NK-92 treated with Interleukin-12 subunit alpha and Interleukin-12 subunit beta, amount 100 ng/mL, for 24 hours (cell line): Measurements from ENCODE around the gene SMC1B.

Source experiments
- DNase-seq: peaks from one replicate; lab custom pipeline; 2025; lab: John Stamatoyannopoulos, UW

SMC1B gene

DNA sequence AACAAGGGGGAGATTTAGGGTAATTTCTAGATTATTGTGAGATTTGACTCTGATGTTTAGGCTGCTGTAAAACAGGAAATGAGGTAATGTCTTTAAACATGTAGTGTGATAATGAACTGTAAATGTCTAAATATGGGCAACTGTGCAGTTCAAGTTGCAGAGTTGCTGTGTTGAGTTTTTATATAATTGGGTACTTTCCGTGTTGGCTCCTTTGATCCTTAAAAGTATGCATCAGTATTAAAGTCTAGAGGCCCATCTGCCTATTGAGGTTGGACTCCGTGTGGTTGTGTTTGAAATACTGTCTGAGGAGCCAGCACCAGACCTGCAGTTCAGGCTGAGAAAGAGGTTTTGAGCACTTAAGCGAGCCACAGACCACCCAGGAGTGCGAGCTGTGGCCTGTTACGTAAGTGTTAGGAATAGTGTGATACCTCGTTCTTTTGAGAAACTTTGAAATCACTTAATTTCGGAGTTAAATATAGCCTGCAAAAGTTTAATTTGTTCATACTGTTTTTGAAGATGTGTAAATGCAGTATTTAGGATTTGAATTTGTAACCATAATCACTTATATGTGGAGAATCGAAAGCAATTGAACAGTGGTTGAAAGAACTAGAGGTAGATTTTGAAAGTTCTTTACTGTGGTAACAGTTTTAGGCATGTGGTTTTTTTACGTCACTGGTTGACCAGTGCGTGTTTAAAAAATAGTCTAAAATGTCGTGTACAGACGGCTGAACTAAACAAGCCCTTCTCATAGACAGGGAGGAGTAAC is 94.7 kb downstream of the SMC1B start:
- peak; percentile 54 for DNase-seq

DNA sequence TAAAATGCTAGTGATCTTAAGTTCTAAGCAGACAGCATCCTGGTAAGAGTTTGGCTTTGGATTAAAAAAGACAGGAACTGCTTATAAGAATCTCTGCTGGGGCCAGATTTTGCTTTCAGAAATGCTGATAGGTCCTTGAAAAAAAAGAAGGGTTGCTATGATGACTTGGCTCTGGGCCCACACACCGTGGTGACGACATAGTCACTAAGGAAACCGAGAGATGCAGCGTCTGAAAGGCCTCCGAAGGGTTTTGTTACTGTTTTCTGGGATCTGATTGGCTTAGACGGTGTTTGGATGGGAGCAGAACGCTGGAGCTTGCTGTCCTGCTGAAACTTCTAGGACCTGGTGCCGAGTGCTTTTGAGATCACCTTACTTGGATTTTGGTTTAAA is 95.2 kb downstream of the SMC1B start:
- DNase-seq, result peak; percentile 64

DNA sequence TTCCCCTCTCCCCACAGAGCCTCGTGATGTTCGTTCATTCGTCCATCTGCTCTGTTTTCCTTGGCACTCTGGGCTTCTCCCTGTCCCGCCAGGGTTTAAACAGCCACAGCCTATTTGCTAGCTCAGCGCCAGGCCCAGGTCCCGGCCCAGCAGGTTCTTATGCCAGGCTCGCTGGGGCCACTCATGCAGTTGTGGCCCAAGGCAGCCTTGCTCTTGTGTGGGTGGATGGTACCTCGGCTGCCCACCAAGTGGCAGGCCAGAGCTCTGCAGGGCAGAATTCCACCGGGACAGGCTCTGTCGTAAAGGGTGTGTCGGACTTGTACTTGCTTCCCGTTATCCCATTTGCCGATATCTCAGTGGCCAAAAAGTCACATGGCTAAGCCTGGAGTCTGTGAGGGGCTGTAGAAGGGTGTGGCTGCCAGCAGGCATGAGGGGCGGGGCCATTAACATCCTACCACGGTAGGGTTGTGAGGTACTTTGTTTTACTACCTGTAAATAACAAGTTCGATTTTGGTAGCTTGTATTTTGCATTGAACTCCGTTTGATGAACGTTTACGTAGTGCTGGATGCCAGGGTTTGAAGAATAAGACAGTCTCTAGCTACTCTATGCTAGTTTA is 95.7 kb downstream of the SMC1B start:
- DNase-seq, result no peak

DNA sequence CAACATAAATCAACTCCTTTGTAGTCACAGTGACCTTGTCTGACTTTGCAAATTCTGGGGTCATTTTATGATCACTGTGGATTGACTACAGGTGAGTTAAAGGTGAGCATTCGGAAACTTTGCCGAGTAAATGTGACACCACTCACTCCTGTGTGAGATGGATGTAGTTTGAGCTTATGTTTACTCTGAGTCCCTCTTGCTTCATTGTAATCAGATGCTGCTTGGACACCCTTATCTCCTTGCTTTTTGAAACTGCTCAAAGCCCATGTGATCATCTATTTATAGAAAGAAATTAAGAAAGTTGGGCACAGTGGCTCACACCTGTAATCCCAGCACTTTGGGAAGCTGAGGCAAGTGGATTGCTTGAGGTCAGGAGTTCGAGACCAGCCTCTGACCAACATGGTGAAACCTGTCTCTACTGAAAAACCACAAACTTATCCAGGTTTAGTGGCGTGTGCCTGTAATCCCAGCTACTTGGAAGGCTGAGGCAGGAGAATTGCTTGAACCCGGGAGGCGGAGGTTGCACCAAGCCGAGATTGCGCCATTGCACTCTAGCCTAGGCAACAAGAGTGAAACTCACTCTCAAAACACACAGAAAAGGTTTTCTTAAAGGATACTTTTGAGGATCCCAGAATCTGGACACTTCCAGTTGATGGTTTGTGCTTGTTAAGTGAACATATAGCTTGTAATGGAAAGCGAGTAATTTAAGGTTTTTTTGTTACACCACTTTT is 96.4 kb downstream of the SMC1B start:
- no peak for DNase-seq

DNA sequence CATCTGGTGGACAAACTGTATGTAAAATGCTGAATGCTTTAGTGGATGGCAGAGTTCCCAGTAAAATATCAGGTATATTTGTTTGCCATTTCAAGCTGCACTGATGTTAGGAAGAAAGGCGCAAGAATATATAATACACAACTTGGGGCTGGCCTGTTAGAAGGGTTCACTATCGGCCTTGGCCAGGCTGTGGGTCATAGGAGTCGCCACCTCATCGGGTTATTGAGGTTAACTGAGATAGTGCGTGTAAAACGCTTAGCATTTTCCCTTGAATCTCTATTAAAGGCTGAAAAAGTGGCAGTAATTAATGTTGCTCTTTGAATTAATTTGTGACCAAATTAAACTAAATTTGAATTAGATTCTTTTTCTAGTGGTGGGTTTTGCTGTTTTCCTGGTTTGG is 98.6 kb downstream of the SMC1B start:
- no peak for DNase-seq

DNA sequence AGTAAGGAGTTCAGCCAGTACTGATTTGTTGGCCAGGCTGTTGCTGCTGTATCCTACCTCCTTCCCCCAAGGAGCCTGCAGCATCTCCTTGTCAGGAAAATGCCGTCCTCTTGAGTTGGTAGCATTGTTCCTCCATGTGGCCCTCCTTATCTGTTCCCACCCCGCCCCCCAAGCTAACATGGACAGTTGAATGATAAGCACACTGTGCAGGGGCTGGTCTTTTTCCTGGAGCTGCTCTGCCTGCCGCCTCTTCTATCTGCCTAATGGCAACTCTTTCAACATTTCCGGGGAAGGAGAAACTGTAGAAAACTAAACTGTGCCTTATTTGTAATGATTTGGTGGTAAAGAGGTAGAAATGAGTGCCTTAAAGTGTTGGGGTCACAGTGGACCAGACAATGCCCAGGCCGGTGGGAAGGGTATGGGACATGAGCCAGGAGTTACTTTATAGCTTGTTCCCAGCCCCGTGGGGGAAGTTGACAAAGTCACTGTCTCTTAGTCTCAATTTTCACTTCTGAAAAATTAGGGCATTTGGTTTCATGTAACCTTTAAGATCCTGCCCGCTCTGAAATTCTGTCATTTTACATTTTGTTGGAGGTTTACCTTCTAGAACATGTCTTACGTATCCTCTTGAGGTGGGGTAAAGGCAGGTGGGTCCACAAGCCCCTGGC is 99.2 kb downstream of the SMC1B start:
- DNase-seq, result no peak

DNA sequence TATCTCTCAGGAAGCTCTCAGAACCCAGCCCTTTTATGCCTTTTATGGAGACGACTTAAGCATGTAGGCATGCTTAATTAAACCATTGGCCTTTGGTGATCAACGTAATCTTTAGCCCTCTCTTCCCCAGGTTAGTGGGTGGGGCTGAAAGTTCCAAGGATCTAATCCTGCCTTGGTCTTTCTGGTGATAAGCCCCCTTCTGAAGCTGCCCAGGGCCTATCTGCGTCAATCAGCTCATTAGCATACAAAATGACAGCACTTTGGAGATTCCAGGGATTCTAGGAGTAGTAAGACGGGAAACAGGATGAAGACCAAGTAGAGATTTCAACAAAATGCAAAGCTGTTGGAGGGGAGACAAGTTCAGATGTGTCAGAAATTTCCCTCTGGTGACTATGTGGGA is 100.5 kb downstream of the SMC1B start:
- no peak for DNase-seq

DNA sequence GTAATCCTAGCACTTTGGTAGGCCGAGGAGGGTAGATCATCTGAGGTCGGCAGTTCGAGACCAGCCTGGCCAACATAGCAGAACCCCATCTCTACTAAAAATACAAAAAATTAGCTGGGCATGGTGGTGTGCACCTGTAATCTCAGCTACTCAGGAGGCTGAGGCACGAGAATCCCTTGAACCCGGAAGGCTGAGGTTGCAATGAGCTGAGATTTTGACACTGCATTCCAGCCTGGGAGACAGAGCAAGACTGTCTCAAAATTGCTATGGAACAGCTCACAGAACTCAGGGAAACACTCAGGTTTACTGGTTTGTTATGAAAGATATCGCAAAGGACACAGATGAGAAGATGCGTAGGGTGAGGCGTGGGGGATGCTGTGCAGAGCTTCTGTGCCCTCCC is 101.0 kb downstream of the SMC1B start:
- DNase-seq, result no peak

DNA sequence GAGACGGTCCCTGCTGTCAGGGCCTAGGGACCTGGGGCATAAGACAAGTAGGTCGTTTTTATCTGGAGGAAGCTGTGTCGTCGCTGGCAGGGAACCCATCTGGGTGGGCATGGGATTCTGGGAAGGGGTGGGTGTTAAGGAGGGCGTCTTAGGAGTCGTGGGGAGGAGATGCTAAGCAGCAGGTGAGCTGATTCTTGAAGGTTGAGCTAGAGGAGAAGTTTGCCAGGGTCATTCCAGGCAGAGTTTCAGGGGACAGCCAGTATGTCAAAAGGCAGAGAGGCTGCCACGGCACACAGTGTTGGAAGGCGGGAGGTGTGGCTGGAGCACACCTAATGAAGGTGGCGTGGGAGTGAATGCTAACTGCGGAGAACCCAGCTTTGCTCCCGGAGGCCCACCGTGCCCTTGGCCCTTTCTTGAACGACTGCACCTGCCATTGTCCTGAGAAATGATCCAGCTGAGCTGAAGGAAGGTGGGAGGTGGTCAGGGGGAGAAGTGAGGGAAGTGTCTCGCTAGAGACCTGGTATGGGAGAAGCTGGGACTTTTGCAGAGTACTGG is 102.3 kb downstream of the SMC1B start:
- no peak for DNase-seq

DNA sequence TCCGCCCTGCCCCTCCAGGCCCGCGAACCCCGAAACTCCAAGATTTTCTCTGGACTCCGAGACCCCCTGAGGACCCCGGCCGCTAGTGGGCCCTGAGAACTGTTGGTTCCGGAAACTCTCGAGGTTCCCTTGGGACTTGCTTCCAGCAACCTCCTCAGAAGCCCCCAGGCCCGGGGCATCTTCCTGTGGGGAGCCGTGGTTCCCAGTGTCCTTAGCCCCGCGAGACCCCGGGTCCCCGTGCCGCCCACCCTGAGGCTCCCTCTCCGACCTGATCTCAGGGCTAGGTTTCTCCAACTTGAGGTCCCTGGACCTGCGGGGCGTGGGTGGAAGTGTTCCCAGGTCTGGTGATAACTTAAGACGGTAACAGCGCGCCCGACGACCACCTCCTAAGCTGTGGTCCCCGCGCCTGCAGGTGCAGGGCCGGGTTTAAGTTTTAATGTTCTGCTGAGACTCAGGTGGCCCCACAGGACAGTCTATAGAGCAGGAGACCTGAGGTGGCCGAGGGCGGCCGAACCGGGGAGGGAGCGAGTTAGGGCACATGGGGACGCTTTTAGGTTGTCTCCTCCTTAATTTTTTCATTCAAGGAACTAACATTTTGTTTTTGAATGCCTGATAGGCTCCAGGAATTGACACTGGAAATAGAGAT is 102.9 kb downstream of the SMC1B start:
- DNase-seq, result no peak

DNA sequence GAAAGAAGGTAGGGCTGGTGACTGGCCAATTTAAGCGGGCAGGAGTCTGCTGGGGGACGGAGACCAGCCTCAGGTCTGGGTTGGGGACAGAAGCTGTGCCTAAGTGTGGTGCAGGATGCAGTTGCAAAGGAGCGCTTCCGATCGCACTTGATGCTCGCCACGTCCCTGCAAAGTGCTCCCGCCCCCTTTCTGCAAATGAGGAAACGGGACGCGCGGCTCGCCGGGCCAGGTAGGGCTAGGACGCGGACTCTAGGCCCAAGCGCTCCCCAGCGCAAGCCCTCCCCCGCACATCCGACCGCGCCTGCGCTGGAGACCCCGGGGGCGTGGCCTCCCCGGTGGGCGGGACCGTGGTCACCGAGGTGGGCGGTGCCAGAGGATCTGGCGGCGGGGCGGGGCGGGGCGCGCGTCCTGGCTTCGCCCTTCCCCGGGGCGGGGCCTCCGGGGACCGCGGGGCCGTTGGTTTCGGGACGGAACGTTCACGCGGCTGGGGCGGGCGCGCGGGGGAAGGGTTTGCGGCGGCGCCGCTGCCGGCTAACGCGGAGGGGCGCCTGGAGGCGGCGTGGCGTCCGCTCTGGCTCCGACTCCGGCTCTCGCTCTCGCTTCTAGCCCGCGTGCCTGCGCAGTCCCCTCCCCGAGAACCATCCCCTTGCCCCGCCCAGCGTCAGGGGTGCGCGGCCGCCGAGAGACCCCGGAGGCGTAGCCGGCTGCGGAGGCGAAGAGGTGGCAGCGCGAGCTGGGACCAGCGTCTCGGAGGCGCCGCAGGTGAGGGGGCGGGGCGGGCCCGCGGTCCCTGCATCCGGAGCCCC is 103.8 kb downstream of the SMC1B start, which contains the start of gene FAM118A:
Gene FAM118A (plus strand): TSS at position 513 of the 806 bp plus-strand sequence. CDS start 12,446 bp downstream, outside the sequence.
- DNase-seq, result peak; percentile 84

DNA sequence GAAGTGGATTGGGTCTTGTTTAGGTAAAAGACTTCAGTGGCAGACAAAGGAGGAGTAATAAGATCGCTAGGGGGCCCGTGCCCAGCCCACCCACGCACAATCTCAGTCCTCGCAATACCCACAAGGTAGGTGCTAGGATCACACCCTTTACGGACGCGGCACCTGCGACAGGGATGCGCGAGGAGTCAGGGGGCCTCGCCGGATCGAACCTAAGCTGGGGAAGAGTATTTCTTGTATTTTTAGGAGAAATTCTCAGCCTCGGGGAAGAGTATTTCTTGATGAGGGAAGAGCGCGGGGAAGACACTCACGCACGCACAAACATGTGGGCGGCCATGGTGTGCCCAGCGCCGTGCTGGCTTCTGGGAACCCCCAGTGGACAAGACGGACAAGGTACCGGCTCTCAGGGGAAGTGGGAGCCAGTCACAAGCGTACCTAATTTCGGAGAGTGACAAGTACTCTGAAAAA is 104.4 kb downstream of the SMC1B start:
- DNase-seq, result no peak

DNA sequence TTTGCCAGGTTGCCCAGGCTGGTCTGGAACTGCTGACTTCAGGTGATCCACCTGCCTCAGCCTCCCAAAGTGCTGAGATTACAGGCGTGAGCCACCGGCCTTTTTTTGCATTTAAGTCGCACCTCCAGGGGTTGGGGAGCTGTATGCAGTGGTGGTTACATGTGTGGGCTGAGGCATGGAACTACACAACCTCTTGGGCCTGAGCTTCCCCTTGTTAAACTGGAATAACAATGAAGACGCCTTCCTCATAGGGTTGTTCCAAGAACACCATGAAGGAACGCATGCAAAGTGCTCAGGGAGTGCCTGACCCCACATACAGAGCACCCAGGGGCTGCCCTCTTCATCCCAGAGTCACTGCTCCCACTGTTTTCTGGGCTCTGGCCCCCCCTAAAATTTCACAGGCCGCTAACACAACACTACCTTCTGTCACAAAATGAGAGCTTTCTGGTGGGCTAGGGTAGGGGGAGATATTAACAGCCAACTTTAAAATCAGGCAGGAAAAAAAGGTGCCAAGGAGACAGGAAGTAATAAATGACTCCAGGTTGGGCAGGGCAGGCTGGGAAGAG is 104.9 kb downstream of the SMC1B start:
- no peak for DNase-seq

DNA sequence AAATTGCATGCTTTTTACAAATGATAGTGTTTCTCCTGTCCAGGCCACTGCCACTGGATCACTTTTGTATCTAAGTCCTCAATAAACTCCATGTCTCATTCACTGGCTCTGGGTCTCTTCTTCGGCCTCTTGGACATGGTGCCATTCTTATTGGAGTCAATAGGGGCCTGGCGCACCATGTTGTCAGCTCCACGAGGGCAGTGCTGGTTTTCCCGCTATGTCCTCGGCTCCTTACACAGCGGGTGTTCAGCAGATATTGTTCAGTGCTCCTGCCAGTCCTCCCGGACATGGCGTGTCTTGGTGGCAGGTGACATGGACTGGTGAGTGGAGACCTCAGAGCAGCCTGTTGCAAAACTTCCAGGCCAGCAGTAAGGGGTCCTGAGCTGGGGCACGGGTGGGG is 107.3 kb downstream of the SMC1B start:
- no peak for DNase-seq

DNA sequence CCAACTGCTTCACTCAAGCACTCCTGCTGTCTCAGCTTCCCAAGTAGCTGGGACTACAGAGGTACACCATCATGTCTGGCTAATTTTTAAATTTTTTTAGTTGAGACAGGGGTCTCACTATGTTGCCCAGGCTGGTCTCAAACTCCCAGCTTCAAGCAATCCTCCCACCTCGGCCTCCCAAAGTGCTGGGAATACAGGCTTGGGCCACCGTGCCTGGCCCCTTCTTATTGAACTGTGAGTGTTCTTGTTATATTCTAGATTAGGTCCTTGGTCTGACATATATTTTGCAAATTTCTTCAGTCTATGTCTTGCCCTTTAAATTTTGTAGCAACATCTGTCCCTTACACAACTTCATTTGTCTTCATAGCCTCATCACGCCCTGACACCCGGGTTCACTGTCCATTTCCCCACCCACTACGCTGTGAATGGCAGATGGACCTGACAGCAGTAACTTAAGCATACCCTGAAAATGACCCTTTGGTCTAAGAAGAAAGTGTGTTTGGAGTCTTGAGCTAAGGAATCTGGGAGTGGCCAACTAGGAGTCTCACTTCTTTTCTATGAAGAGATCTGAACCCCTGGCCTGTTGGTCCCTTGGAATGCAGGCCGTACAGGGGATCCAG is 107.8 kb downstream of the SMC1B start:
- no peak for DNase-seq

DNA sequence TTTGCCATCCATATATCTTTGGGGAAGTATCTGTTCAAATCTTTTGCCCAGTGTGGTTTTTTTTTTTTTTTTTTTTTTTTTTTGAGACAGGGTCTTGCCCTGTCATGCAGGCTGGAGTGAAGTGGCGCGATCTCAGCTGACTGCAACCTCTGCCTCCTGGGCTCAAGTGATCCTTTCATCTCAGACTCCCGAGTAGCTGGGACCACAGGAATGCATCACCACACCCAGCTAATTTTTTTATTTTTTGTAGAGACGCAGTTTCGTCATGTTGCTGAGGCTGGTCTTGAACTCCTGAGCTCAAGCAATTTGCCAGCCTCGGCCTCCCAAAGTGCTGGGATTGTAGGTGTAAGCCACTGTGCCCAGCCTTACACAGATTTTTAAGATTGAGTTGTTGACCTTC is 108.4 kb downstream of the SMC1B start:
- DNase-seq, result no peak

DNA sequence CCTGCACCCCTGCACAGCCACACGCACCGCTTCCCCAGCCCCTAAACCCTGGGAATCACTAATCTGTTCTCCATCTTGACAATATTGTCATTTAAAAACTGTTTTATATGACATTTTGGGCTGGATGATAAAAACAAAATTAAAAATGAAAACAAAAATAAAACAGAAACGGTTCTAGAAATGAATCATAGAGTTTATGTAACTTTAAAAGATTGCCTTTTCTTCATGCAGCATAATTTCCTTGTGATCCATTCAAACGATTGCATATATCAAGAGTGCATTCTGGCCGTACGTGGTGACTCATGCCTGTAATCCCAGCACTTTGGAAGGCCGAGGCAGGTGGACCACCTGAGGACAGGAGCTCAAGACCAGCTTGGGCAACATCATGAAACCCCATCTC is 110.2 kb downstream of the SMC1B start:
- DNase-seq, result no peak

DNA sequence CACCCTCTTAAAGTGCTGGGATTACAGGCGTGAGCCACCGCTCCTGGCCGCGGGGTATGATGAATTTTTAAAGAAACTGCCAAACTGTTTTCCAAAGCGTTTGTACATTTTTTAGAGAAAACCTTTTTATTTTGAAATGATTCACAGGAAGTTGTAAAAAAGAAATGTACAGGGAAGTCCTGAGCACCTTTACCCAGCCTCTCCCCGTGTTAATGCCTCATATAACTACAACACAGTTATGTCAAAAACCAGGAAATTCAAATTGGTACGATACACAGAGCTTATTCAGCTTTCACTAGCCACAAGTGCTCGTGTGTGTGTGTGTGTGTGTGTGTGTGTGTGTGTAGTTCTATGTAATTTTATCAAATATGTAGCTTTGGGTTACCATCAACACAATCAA is 110.6 kb downstream of the SMC1B start:
- DNase-seq, result no peak

DNA sequence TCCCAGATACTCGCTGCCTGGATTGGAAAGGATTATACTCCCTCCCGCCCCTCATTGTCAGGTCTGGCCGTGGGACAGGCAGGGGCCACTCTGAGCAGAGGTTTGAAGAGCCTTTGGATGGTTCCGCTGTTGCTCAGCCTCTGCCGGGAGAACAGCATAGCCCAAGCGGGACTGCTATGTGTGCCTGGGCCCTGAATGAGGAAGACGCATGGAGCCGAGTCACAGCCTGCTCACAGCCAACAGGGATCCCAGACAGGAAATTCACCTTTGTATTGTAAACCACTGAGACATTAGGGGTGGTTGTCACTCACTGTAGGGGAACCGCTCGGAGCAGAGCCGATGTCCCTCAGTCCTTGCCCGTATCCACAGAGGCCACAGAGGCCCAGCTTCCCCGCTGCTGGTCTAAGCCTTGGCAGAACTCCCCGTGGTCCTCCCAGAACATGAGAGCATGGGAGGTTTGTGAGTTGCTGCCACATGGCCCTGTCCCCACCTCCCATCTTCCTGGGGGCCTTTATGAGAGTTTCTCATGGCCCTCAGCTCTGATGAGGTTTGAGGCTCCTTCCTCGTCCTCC is 114.4 kb downstream of the SMC1B start:
- no peak for DNase-seq
